Fibroblast of skin of left biceps (primary cell): ENCODE results near the gene LHFPL2.
"Not testable (repeated sequence)": the region's sequence is repeated elsewhere in the genome, so short reads cannot be mapped to it uniquely, and the experiment has no call there.

Experiments used
- DNase-seq, 2 experiments: peaks; one replicate each; pipeline ENCODE4 v3.0.0-alpha.2; 2013; ENCODE audit warnings: low read depth in 2 of 2

LHFPL2 gene

DNA sequence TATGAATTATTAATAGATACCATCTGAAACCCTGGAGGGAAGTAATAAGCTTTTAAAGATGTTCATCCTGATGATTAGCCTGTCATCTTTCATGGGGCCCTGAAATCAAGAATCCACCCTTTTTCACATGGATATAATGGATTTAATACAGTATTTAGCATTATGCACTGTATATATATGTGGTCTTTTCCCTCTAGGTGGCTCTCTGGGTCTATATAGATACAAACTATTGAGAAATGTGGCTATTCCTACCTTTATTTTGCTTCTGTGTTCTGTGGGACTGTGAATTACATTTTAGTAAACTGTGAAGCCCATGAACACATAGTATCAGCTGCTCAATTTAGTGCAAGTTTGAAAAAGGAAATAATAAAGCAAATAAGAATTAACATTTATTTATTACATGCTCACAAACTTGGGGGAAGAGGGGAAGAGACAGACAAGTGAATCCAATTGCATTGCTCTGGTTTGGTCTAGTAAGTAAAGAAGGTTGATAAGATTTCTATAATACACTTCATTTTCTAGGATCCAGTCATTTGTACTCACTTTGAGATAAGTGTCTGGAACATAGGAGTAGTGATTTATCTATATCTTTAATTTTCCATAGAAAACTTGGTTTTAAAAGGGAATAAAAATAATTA, 176.0 kb downstream of the LHFPL2 start:
- no peak for DNase-seq

DNA sequence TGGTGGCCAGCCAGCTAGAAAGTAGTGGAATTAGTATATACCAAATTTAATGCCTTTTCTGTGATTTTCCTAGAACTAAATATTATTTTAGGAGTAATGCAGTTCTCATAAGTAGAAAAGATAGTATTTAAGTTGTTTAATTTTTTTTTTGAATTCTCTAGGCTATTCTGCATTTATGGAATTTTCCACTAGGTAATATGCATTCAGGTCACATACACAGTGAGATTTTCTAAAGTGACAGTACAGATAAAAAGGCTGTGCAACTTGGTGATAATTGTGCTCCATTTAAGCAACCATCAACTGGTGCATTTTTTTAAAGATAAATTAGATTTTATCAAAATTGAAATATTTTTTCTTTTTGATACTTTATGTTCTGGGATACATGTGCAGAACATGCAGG, 176.7 kb downstream of the LHFPL2 start:
- no peak for DNase-seq

GRCh38 chr5:78467752-78468357, 180.7 kb downstream of the LHFPL2 start:
- peak; percentile 12 to 25 for DNase-seq

DNA sequence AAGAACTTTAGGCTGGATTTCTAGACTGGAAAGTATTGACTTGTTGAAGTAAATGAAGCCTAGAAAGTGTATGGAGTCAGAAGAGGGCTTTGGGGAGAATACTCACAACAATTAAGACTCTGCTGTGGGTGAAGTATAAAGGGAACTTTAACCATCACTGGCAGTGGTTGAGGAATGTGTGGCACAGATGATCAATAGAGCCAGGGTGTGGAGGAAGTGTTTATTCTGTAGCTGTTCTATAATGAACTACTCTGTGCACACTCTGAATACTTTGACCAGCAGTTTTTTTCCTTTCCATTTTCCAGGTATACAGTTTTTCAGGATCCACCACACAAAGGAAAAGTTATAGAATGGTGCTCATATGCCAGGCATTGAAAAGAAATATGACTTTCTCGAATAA, 181.4 kb downstream of the LHFPL2 start:
- no peak for DNase-seq

- no peak for DNase-seq
Observed at GRCh38 chr5:78458843-78459242, 189.7 kb downstream of the LHFPL2 start.

- not testable (repeated sequence) for DNase-seq
Observed at GRCh38 chr5:78457507-78457906, 191.1 kb downstream of the LHFPL2 start.

DNA sequence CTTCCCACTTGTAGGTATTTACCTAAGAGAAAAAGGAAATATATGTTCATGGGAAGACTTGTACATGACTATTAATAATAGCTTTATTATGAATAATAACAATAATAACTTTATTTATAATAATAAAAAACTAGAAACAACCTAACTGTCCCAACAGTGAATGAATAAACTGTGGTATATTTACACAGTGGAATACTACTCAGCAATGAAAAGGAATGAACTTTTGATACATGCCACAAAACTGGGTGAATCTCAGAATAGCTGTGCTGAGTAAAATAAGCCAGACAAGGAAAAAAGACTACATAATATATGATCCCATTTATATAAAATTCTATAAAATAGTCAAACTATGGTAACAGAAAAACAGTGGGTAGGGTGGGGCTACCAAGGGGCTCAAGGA, 199.5 kb downstream of the LHFPL2 start:
- DNase-seq: no peak

GRCh38 chr5:78447775-78448424, 200.7 kb downstream of the LHFPL2 start:
- no peak for DNase-seq
